ENCODE results near the gene ZNF717. TPM values are rescaled to one million over a fixed set of nuclear protein-coding genes. Genes with fewer than 3 reads are reported as not detected.

Gene ZNF717
- total and polyA plus RNA-seq, 2 of the 8 experiments (the other 6 are each of a cell fraction or from before 2014, with no cell fraction given), result 14.2 TPM; not detected in 1

- Histone ChIP-seq H4K91ac (replicated peaks; ENCODE audit: insufficient read length, low read length) (no peak overlapping the region), H2BK20ac (ENCODE audit: low read length) (no peak overlapping the region), H3K4me1 (replicated peaks in 1 of 4; ENCODE audit: control insufficient read depth in 3 of 4, insufficient read depth in 4 of 4, low read length in 3 of 4) (no peaks in the 10 kb centered on the region), H2AK5ac (ENCODE audit: low read depth, low read length) (no peak overlapping the region), H3K36me3 (ENCODE audit: control insufficient read depth in 2 of 4, insufficient read depth in 4 of 4, low read length in 3 of 4) (peaks cover 5 to 79% (median 12%) of the 10 kb centered on the region in 4 experiments; a peak in 7 of 8 replicates), H3K4ac (replicated peaks; ENCODE audit: insufficient read length, low read depth, low read length) (no peak overlapping the region), H2BK12ac (ENCODE audit: low read depth, low read length) (no peak overlapping the region), H3K9ac (replicated peaks in 1 of 4; ENCODE audit: extremely low read depth in 1 of 4, low read depth in 3 of 4, low read length in 3 of 4) (no peak overlapping the region), H2BK5ac (ENCODE audit: low read depth, low read length) (no peak overlapping the region), H3K56ac (replicated peaks; ENCODE audit: insufficient read length, low read depth, low read length) (no peak overlapping the region), H3K79me2 (ENCODE audit: control insufficient read depth in 1 of 2, insufficient read depth in 2 of 2, low read length in 2 of 2) (no peaks in the 10 kb centered on the region), H3K4me3 (ENCODE audit: extremely low read depth in 1 of 4, insufficient read depth in 2 of 4, low read depth in 3 of 4, low read length in 4 of 4) (peak overlapping the region in 1 of 4 experiments; percentile 37; a peak in 1 of 8 replicates), H3K4me2 (ENCODE audit: insufficient read depth in 1 of 2, low read depth in 2 of 2, low read length in 2 of 2) (no peak overlapping the region), H3K23me2 (ENCODE audit: low read depth, low read length) (no peaks in the 10 kb centered on the region), H2BK15ac (ENCODE audit: low read length) (no peak overlapping the region), H4K20me1 (replicated peaks in 1 of 2; ENCODE audit: control insufficient read depth in 1 of 2, insufficient read depth in 2 of 2, low read length in 2 of 2) (no peaks in the 10 kb centered on the region), H3K79me1 (ENCODE audit: low read depth, low read length) (no peaks in the 10 kb centered on the region), H4K5ac (ENCODE audit: insufficient read length, low read depth, low read length) (no peak overlapping the region), H3K18ac (ENCODE audit: extremely low read depth, low read length) (no peak overlapping the region), H3K23ac (ENCODE audit: insufficient read length) (no peak overlapping the region), H4K8ac (ENCODE audit: extremely low read depth, insufficient read depth, low read length) (no peak overlapping the region), H2BK120ac (replicated peaks; ENCODE audit: low read depth, low read length) (no peak overlapping the region), H3K27me3 (replicated peaks in 1 of 4; ENCODE audit: control insufficient read depth in 3 of 4, extremely low read depth in 1 of 4, insufficient read depth in 3 of 4, low read length in 3 of 4) (no peaks in the 10 kb centered on the region), H3K14ac (ENCODE audit: insufficient read length) (no peak overlapping the region), H2AFZ (ENCODE audit: low read length) (no peak overlapping the region), H3K27ac (ENCODE audit: low read depth, low read length) (no peak overlapping the region), H3K9me3 (ENCODE audit: insufficient read depth in 2 of 2, low read depth in 1 of 2, low read length in 1 of 2) (peaks cover 76 to 83% of the 10 kb centered on the region in 2 experiments)
- FAIRE-seq (no peak), DNase-seq (ENCODE audit: low read depth in 1 of 2, low spot score in 2 of 2) (no peak)
- ChIA-PET CTCF (ENCODE audit: partially characterized antibody) (no interaction called here), POLR2A (ENCODE audit: partially characterized antibody) (no interaction called here)
- no peak for TF ChIP-seq SUZ12 (IDR thresholded peaks at IDR 0.05; ENCODE audit: low read length)
- no peak for TF ChIP-seq ATF2 (IDR thresholded peaks at IDR 0.05; ENCODE audit: low read length)
- no peak for TF ChIP-seq EGR1 (IDR thresholded peaks at IDR 0.05; ENCODE audit: borderline replicate concordance, low read depth, low read length)
- TF ChIP-seq TCF12 (IDR thresholded peaks at IDR 0.05; ENCODE audit: low read depth, low read length), result no peak
- TF ChIP-seq SIX5 (IDR thresholded peaks at IDR 0.05; ENCODE audit: low read depth, low read length), result no peak
- TF ChIP-seq GTF2F1 (IDR thresholded peaks at IDR 0.05; ENCODE audit: borderline replicate concordance, low read depth, low read length), result 0 out of 2 replicates have a peak, but pooled peaks have one; percentile 30
- TF ChIP-seq ZNF274 (IDR thresholded peaks at IDR 0.05; ENCODE audit: borderline replicate concordance, extremely low read depth, low read length), result peak; percentile 95
- 88% methylated on average over 7 of the region's 7 CpGs; no CpG with 5 or more reads in 1 of the 2 experiments for WGBS, 2 experiments (ENCODE audit: extremely low coverage in 1 of 2, insufficient coverage in 1 of 2, insufficient read length in 1 of 2, insufficient replicate concordance in 2 of 2, low coverage in 1 of 2, low lambda C conversion rate in 2 of 2, missing lambda C conversion rate in 1 of 2)
These were observed 47.4 kb downstream of the ZNF717 start for GRCh38 chr3:75737831-75738493.

Measured in H1 (cell line).